Esophagus mucosa (tissue), 1 donor: ENCODE data around the gene EXO1. TPM values are rescaled to one million over a fixed set of nuclear protein-coding genes. Genes with fewer than 3 reads are reported as not detected.
A peak's percentile ranks its signal among the peaks of the same experiment; 100 is the strongest.
"Not testable (repeated sequence)": the region's sequence is repeated elsewhere in the genome, so short reads cannot be mapped to it uniquely, and the experiment has no call there.

Experiments
- ATAC-seq: fragments of 200-7000 bp; cut with Tn5 transposase; one replicate; pipeline ENCODE4 v1.9.1; 2020
- total RNA-seq: library from RNA; stranded (reverse); gene quantifications from one replicate; pipeline ENCODE4 v1.2.4, GENCODE V29; 2023
- donor health status: DM: yes; HTN: yes; CAD: no.

EXO1 gene
- 5.1 TPM for total RNA-seq

GRCh38 chr1:241847796-241848685 lies at the start of gene EXO1:
Gene EXO1 (plus strand): TSS chr1:241848204. CDS start chr1:241850426, 2,222 bp downstream.
- ATAC-seq, result peak; percentile 97

- ATAC-seq, result no peak
Measured at GRCh38 chr1:241799416-241799815, 48.6 kb upstream of the EXO1 start.

- ATAC-seq, result no peak
Measured at GRCh38 chr1:241800640-241801039, 47.4 kb upstream of the EXO1 start.

DNA sequence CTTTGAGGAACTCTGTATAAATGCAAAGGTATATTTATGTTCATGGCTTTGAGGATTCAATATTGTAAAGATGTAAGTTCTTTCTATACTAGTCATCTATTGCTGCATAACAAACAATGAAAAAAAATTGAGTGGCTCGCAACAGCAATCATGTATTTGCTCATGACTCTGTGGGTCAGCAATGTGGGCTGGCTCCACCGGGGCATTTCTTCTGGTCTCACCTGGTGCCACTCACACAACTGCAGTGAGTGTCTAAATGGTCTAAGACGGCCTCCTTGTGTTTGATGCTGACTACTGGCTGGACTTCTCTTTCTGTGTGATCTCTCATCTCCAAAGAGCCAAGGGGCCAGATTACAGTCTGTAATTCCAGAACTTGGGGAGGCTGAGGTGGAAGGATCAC lies 45.1 kb upstream of the EXO1 start:
- no peak for ATAC-seq

- ATAC-seq, result not testable (repeated sequence)
Measured at GRCh38 chr1:241804706-241805105, 43.3 kb upstream of the EXO1 start.

GRCh38 chr1:241808265-241808664 lies 39.7 kb upstream of the EXO1 start:
- ATAC-seq, result no peak

GRCh38 chr1:241810769-241811405 lies 37.1 kb upstream of the EXO1 start:
- no peak for ATAC-seq

DNA sequence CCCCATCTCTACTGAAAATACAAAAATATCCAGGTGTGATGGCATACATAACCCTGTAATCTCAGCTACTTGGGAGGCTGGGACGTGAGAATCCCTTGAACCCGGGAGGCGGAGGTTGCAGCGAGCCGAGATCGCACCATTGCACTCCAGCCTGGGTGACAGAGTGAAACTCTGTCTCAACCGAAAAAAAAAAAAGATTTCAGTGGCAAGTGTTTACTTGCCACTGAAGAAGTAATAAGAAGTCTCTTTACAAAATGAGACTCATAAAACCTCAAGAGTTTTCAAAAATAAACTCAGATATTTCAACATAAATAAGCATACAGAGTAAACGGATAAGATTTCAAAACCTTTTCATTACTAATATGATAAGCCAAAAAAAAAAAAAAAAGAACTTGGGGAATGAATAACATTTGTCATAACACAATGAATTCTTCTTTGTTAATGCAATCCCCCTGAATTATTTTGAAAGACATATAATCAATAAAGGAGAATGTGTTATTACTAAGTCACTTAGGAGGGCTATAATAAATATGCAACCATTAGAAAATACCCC lies 34.2 kb upstream of the EXO1 start:
- ATAC-seq, result no peak

GRCh38 chr1:241816008-241816407 lies 32.0 kb upstream of the EXO1 start:
- no peak for ATAC-seq

DNA sequence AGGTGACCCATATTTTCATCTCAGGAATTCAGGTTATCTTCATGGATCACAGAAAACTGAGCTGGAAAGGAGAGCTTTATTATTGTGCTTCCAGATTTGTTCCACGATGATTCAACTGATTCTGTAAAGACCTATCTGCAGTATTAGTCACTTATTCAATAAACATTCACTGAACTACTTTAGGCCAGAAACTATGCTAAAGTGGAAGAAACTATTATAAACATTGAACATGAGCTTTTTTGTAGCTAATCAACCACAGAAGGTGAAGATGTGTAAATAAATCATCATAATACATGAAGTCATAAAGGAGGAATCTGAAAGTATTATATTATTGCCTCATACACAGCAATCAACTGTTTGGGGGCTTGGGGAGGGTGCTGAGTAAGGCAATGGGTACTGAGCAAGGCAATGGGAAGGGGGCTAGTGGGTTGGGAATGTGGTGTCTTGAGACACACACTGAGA lies 30.6 kb upstream of the EXO1 start:
- ATAC-seq, result no peak

GRCh38 chr1:241817956-241818612 lies 29.9 kb upstream of the EXO1 start:
- ATAC-seq, result no peak

- no peak for ATAC-seq
Measured at GRCh38 chr1:241819340-241819866, 28.6 kb upstream of the EXO1 start.

DNA sequence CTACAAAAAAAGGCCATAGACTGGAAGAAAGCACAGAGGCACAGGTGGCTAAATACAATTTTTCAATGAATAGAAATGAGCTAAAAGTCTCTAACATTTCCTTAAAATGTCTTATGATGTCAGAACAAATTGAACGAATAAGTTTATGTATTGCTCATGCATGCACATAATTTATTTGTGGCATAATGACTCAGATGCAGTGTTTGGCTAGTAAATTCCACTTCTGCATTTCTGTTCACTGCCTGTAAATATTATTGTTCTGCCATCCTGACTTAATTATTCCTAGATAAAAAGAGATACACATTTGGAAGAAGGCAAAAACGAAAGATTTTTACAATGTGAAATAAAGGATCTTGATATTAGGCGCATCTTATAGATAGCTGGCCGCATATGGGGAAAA lies 26.6 kb upstream of the EXO1 start:
- no peak for ATAC-seq

- ATAC-seq, result no peak
Measured at GRCh38 chr1:241822846-241823245, 25.2 kb upstream of the EXO1 start.

- ATAC-seq, result no peak
Measured at GRCh38 chr1:241823925-241824324, 24.1 kb upstream of the EXO1 start.

- no peak for ATAC-seq
Measured at GRCh38 chr1:241825581-241825980, 22.4 kb upstream of the EXO1 start.

DNA sequence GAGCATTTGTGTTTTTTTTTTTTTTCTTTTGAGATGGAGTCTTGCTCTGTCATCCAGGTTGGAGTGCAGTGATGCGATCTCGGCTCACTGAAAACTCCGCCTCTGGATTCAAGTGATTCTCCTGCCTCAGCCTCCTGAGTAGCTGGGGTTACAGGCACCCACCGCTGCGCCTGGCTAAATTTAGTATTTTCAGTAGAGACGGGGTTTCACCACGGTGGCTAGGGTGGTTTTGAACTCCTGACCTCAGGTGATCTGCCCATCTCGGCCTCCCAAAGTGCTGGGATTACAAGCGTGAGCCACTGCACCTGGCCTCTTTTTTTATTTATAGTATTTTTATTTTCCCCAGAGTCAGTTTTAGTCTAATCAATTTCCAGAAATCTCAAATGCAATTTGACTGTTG lies 21.4 kb upstream of the EXO1 start:
- not testable (repeated sequence) for ATAC-seq

DNA sequence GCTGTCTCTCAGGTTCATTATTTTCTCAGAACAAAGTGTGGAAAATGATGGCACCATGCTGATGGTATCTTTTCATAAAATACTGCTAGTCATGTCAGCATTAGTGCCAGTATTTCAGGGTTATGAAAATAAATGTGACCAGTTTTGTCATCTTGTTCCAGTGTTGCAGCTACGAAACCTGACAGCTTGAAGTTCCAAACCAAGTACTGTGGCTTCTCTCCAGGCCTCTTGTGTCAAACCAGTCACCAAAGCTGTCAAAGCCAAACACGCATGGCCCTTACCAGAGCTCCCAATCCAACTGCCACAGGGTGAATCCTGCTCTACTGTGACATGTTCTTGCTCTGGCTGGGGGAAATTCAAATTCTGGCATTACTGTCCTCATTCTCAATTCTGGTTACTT lies 20.7 kb upstream of the EXO1 start:
- ATAC-seq, result no peak

- peak; percentile 72 for ATAC-seq
Measured at GRCh38 chr1:241828463-241829021, 19.5 kb upstream of the EXO1 start.

DNA sequence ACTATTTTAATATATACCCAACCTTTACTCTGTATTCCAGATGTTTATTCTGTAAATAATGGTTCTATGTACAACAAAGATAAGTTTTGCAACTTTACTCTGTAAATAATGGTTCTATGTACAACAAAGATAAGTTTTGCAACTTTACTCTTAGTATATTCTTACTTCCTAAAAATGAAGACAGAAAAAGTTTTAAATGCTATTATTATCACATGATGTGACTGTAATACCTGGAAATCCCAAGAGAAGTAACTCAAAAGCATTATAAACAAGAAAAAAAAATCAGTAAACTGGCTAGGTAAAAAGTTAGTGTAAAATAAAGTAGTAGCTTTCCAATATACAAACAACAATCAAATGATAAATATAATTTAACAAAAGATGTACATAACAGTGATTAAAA lies 18.5 kb upstream of the EXO1 start:
- ATAC-seq, result no peak

DNA sequence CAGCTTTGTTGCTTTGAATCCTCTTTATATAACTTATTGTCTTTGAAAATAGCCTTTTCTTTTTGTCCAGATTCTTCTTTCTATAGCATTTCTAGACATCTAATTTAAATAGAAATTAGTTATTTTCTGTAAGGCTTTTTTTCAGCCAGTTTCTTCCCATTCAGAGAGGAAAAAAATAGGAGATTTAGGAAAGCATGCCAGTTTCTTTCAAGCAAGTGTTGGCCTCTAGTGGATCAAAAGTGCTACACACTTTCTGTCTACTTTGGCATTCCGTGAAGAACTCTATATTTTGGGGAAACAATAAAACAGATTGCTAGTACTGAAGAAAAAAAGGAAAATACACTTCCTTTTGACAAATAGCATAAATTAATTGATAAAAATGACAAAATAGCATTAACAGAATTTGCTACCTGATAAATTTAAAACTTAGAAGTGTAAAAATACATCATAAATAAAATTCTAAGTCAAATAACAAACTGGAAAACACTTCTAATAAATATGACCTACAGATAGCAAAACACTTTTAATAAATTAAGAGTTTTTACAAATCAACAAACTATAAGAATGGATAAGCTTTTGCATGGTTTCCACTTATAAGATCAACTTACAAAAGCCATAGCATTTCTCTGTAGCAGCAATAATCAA lies 13.1 kb upstream of the EXO1 start:
- no peak for ATAC-seq

DNA sequence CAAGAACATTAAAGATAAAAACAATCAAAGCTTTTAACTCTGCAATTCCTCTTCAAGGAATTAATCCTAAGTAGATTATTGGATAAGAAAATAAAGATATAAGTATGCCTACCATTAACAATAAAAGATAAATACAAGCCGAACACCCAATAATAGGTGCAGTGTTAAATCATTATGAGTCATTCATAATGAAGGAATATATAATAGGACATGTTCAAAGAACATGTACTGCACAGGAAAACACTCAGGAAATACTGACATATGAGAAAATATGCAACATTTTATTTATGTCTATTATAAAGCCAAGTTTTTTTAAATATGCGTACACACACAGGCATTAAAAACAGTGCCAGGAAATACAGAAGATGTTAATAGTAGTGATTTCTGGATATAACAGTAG lies 11.1 kb upstream of the EXO1 start:
- no peak for ATAC-seq
